ENCODE measurements around the gene RCOR3. TPM values are rescaled to one million over a fixed set of nuclear protein-coding genes. Genes with fewer than 3 reads are reported as not detected.
A peak's percentile ranks its signal among the peaks of the same experiment; 100 is the strongest.

The RCOR3 gene
- total and polyA plus RNA-seq, 2 of the 8 experiments (the other 6 are each of a cell fraction or from before 2014, with no cell fraction given), result 21.4 to 36.3 TPM

- Histone ChIP-seq H3K14ac (ENCODE audit: insufficient read length) (no peak overlapping the region), H3K56ac (replicated peaks; ENCODE audit: insufficient read length, low read depth, low read length) (no peak overlapping the region), H3K4me2 (ENCODE audit: insufficient read depth in 1 of 2, low read depth in 2 of 2, low read length in 2 of 2) (peak overlapping the region in 1 of 2 experiments; percentile 96; a peak in 1 of 4 replicates), H2AK5ac (ENCODE audit: low read depth, low read length) (no peak overlapping the region), H3K23ac (ENCODE audit: insufficient read length) (no peak overlapping the region), H4K8ac (ENCODE audit: extremely low read depth, insufficient read depth, low read length) (no peak overlapping the region), H2BK15ac (ENCODE audit: low read length) (no peak overlapping the region), H4K91ac (replicated peaks; ENCODE audit: insufficient read length, low read length) (no peak overlapping the region), H3K4me3 (ENCODE audit: extremely low read depth in 1 of 4, insufficient read depth in 2 of 4, low read depth in 3 of 4, low read length in 4 of 4) (no peak overlapping the region), H3K27ac (ENCODE audit: low read depth, low read length) (no peak overlapping the region), H2BK5ac (ENCODE audit: low read depth, low read length) (no peak overlapping the region), H3K4me1 (replicated peaks in 1 of 4; ENCODE audit: control insufficient read depth in 3 of 4, insufficient read depth in 4 of 4, low read length in 3 of 4) (peaks cover 11 to 28% (median 26%) of the 10 kb centered on the region in 4 experiments), H2BK120ac (replicated peaks; ENCODE audit: low read depth, low read length) (no peak overlapping the region), H3K4ac (replicated peaks; ENCODE audit: insufficient read length, low read depth, low read length) (no peak overlapping the region), H3K79me2 (ENCODE audit: control insufficient read depth in 1 of 2, insufficient read depth in 2 of 2, low read length in 2 of 2) (peaks cover 0 to 58% of the 10 kb centered on the region in 2 experiments; a peak in 2 of 4 replicates), H3K23me2 (ENCODE audit: low read depth, low read length) (peaks cover 5% of the 10 kb centered on the region), H3K9ac (replicated peaks in 1 of 4; ENCODE audit: extremely low read depth in 1 of 4, low read depth in 3 of 4, low read length in 3 of 4) (no peak overlapping the region; a peak in 1 of 7 replicates), H4K20me1 (replicated peaks in 1 of 2; ENCODE audit: control insufficient read depth in 1 of 2, insufficient read depth in 2 of 2, low read length in 2 of 2) (peaks cover 0 to 5% of the 10 kb centered on the region in 2 experiments), H3K9me3 (ENCODE audit: insufficient read depth in 2 of 2, low read depth in 1 of 2, low read length in 1 of 2) (no peaks in the 10 kb centered on the region), H3K18ac (ENCODE audit: extremely low read depth, low read length) (no peak overlapping the region), H2BK12ac (ENCODE audit: low read depth, low read length) (no peak overlapping the region), H2BK20ac (ENCODE audit: low read length) (no peak overlapping the region), H4K5ac (ENCODE audit: insufficient read length, low read depth, low read length) (no peak overlapping the region), H3K36me3 (ENCODE audit: control insufficient read depth in 2 of 4, insufficient read depth in 4 of 4, low read length in 3 of 4) (no peaks in the 10 kb centered on the region), H3K79me1 (ENCODE audit: low read depth, low read length) (peaks cover 20% of the 10 kb centered on the region), H2AFZ (ENCODE audit: low read length) (no peak overlapping the region), H3K27me3 (replicated peaks in 1 of 4; ENCODE audit: control insufficient read depth in 3 of 4, extremely low read depth in 1 of 4, insufficient read depth in 3 of 4, low read length in 3 of 4) (peaks cover 0 to 7% (median 4%) of the 10 kb centered on the region in 4 experiments; a peak in 5 of 7 replicates)
- CTCF ChIA-PET (ENCODE audit: partially characterized antibody), result interaction anchor here (0.8 to 4.2 kb wide), 9 partner anchors 10 to 321 kb away, joined by 3 to 30 read pairs (median 7); no protein-coding TSS in a partner anchor
- FAIRE-seq, result no peak
- DNase-seq (ENCODE audit: low read depth in 1 of 2, low spot score in 2 of 2), result peak in 1 of 2 experiments; percentile 33
- WGBS, 2 experiments (ENCODE audit: extremely low coverage in 1 of 2, insufficient coverage in 1 of 2, insufficient read length in 1 of 2, insufficient replicate concordance in 2 of 2, low coverage in 1 of 2, low lambda C conversion rate in 2 of 2, missing lambda C conversion rate in 1 of 2), result 88% methylated on average over 6 of the region's 6 CpGs; no CpG with 5 or more reads in 1 of the 2 experiments
- POLR2A ChIA-PET (ENCODE audit: partially characterized antibody), result interaction anchor here (0.6 to 2.0 kb wide), 7 partner anchors 9 to 150 kb away, joined by 3 to 7 read pairs (median 4); no protein-coding TSS in a partner anchor
- TF ChIP-seq POLR2AphosphoS5 (IDR thresholded peaks at IDR 0.05; ENCODE audit: low read depth, low read length) (no peak), RXRA (IDR thresholded peaks at IDR 0.05; ENCODE audit: insufficient read depth, low read depth, low read length) (no peak), SAP30 (IDR thresholded peaks at IDR 0.05; ENCODE audit: insufficient read depth, insufficient replicate concordance, low read length) (no peak), CREB1 (IDR thresholded peaks at IDR 0.05) (no peak)
Observed at GRCh38 chr1:211328866-211329475, 69.8 kb downstream of the RCOR3 start.
